GM19438 (cell line): Measurements from ENCODE around the gene TAC4.
"Not testable (repeated sequence)": the region's sequence is repeated elsewhere in the genome, so short reads cannot be mapped to it uniquely, and the experiment has no call there.

Source experiments
- ATAC-seq: cut with Tn5 transposase; IDR thresholded peaks from one replicate; pipeline ENCODE4 v1.9.1; 2021; ENCODE audit warnings: low read depth; ENCODE audit not compliant: unreplicated experiment

The TAC4 gene

DNA sequence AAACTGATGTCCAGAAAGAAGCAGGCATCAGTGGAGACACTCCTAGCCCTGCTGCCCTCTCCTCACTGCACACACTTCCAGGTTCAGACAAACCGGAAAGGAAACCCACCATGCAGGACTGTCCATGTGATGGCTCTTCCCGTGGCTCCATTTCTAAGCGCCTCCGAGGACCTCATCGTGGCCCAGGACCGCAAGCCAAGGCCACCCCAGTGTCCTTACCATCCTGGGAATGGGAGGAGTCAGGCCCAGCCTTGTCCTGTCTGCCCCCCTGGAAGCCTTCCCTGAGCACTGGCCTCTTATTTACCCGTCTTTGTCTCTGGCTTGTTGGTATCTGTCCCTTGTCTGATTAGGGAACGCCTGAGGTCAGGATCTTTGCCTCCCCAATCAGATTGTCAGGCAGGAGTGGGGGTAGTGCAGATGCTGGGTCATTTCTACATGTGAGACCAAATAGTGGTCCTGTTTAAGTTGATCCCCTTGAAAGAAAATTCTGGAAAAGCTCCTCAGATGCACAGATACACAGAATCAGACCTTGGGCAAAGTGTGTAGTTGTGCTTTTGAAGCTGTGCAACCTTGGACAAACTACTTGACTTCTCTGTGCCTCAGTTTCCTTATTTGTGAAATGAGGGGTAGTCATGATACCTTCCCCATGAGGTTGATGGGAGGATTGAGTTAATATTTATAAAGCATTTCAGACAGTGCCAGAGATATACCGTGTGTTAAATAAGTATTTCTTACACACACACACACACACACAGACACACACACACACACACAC is 744 bp downstream of the TAC4 start:
- no peak for ATAC-seq

DNA sequence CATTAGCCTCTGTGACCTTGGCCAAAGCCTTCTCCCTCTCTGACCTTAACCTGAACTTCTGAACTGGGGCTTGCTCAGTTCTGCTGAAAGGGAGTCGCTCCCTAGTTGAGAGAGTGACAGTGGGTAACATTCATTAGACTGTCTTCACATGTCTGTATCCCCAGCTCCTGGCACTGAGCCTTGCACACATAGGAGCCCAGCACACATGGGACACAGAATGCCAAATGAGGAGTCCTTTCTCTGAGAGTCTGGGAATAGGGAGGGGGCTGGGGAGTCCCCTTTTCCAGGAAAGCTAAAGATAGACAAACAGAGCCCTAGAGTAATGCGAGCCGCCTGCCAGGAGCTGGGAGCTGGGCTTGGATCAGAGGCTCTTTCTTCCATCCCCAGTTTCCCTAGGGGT is 2.5 kb downstream of the TAC4 start:
- no peak for ATAC-seq

DNA sequence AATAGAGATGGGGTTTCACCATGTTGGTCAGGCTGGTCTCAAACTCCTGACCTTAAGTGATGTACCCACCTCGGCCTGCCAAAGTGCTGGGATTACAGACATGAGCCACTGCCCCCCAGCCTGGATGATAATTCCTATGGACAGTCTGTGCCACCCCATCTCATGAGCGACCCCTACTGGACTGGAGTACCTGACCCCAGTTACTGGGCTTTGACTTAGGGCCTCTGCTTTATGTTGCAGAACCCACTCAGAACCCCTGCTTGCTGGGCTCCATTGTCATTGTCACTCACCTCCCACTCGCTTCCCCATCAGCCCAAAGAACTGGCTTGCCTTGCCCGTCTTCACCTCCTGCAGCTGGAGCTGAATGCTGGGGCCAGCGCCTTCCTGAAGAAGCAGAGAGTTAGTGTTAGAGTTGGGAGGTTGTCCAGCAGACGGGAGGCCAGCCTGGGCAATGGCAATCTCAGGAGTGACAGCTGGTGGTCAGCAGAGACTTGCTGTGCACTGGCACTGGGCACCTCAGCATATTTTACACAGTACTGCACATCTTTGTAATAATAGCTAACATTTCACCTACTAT is 4.0 kb downstream of the TAC4 start:
- no peak for ATAC-seq

DNA sequence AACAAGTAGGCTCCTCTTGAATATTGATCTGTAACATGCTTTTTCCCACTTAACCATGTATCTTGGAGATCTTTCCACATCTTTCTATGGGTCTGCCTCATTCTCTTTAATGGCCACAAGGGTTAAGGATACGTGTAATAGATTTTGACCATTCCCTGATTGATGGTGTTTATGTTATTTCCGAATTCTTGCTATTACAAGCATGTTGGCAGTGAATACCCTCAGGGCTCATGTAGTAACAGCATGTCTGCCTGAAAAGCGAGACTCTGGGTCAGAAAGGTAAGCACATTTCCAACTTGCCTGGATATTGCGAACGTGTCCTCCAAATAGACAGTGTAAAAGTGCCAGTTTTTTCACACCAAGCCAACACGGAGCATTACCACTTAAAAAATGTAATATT is 5.0 kb downstream of the TAC4 start:
- ATAC-seq, result no peak

DNA sequence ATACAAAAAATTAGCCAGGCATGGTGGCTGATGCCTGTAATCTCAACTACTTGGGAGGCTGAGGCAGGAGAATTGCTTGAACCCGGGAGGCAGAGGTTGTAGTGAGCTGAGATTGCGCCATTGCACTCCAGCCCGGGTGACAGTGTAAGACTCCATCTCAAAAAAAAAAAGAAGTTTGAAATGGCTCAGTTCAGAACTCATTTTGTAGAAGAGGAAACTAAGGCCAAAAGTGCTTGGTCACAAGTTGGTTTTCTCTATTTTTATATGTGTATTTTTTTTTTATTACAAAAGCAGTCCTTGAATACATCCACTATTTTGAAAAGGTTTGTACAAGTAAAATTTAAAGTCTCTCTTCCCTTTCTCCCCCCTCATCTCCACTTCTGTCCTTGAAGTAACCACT is 5.5 kb downstream of the TAC4 start:
- ATAC-seq, result no peak

DNA sequence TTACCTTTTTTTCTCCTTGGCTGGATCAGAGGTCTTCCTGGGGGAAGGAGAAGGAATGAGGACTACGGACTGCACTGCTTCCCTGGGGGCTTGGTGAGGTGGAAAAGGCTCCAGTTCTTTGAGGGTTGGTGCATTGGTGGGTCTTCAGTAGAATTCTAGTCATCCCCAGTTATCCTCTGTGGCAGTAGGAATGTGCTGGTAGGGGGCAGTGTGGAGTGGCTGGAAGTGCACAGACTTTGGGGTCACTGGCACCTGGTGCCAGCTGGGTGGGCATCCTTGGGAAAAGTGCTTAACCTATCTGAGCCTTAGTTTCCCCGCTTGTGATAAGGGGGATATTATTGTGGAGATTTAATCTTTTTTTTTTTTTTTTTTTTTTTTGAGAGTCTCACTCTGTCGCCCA is 6.3 kb downstream of the TAC4 start:
- ATAC-seq, result no peak

DNA sequence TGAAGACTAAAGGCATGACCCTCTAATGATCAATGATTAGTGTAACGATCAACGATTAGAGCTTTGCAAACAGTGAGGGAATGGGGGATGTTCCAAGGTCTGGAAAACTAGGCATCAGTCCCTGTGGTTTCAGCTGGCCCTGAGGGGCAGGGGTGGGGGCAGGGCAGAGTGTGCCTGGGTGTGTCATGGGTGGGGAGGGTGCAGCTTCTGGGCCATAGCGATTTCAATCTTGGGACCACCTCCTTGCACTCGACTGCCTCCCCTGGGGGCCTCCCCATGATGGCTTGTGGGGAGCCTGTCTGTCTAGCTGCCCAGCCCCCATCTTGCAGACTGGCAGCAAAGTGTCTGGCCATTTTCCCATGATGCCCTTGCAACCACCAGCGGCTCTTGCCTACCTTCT is 8.4 kb downstream of the TAC4 start:
- ATAC-seq, result no peak

DNA sequence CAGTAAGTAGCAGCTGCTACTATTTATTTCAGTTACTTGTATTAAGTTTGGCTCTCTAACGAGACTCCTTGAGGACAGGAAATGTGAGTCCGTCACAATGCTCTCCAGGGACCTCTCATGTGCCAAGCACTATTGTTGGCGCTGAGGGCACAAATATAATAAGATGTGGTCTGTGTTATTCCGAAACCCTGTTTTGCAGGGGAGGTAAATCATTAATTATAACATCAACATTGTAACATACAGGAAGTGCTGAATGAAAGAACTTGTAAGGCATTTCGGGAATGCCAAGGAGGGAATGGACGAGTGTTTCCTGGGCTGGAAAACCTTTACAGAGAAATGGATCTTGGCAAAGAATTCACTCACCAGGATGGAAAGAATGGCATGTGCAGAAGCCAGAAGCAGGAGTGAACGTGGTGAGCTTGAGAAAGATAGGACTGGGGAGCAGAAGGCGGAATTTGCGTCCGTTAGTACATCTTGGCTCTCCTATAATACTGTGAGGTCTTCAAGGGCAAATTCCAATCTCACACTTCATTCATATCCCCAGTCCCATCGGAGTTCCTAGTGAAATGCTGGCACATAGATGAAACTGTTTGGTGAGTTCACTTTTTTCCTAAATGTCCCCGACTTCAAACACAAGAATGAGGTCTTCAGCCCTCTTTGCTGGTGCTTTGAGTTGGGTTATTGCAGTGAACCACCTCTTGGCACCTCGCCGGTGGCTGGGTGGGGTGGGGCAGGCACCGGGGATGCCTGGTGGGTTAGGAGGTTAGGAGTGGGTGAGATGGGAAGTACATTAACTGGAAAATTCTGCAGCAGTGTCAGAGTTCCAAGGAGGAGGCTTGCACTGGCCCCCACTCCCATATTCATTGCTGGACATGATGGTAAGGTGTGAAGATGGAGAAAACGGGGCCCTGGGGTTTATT is 11.5 kb downstream of the TAC4 start:
- ATAC-seq, result no peak

DNA sequence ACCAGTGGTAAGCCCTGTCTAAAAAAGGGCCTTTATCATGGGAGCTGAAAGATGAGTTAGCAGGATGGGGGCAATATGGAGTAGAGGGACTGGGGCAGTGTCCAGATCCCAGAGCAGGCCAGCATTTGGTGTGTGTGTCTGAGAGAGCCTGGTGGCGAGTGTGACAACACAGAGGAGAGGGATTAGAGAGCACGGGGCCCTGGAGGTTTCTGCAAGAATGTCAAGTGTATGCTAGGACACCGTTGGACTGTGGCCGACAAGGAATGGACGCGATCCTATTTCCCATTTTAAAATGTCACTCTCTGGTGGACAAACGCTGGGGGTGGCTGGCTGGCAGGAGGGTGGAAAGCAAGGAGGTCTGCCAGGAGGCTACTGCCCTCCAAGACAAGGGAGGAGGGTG is 12.4 kb downstream of the TAC4 start:
- ATAC-seq, result no peak

DNA sequence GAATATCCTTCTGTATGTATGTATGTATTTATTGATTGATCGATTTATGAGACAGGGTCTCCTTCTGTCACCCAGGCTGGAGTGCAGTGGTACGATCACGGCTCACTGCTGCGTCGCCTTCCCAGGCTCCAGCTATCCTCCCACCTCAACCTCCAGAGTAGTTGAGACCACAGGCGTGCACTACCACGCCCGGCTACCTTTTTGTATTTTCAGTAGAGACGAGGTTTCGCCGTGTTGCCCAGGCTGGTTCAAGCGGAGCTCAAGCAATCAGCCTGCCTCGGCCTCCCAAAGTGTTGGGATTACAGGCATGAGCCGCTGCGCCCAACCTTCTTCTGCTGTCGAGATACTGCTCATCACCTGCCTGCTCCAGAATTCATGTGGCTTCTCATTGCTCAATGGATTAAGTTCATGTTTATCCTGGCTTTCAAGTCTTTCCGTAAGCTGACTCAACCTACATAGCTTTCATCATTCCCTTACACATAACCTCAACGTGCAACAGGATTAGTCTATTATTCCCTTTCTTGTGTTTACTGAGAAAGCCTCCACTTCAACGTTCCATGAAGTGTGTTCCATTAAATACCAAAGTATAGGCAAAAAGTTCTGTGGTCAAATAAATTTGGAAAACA is 13.6 kb downstream of the TAC4 start:
- no peak for ATAC-seq

DNA sequence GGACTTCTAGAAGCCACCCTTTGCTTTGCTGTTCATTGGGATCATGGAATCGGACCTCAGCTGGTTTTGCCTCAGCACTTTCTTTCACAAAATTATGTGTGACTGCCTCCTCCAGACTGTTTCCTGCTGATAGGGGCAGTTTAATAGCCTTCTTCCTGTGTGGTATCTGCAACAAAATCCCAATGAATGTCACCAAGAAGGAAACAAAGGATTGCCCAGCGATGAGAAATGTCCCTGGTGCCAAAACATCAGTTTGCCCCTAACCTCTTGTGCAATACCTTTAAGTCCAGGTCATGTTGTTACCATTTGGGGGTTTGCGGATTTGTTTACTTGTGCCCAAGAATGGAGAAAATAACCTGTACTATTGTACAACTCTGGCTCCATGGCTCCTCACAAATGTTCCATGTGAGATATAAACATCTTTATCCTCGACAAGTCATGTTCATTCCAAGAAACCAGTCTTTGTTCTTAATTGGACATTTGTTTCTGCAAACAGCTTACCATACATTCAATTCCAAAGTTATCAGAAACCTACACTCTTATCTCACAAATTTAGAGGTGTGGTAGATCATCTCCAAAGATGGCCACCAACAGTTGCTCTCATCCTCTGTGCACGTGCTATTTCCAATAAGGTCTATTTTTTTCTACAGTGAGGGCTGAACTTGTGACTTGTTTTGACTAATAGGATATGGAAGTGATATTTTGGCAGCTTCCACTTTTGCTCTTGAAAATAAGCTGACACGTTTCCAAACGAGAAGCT is 14.8 kb downstream of the TAC4 start:
- no peak for ATAC-seq

DNA sequence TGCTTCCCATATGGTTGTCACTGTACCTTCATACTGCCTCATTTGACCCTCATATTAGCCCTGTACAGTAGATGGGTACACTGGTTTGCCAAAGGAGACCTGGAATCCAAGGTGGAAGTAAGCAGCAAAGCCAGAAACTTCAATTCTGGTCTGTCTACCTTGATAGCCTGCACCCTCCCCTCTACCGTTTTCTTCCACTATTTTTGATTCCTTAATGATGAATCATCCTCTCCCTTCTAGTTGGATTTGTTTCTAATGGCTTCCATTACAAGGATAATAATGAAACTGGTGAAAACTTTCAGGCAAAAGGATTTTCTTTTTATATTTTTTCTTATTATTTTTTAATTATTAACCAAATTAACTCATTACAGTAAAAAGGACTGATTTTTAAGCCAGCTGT is 17.3 kb downstream of the TAC4 start:
- ATAC-seq, result no peak

DNA sequence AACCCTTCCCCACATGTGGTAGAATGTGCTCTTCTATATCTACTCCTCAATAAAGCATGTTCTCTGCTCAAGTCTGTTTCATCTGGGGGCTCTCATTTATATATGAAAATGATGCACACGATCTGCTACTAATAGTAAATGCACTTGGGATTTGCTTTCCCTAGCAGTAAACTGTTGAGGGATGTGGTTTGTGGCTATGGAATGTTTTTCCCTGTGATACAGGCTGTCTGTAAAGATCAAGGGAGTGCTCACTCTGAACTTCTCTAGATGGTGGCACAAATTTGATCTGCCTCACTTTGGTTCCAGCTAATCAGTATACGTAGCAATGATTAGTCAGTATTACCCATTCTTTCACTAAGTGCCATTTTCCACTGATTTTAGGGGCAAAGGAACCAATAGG is 18.8 kb downstream of the TAC4 start:
- ATAC-seq, result no peak

DNA sequence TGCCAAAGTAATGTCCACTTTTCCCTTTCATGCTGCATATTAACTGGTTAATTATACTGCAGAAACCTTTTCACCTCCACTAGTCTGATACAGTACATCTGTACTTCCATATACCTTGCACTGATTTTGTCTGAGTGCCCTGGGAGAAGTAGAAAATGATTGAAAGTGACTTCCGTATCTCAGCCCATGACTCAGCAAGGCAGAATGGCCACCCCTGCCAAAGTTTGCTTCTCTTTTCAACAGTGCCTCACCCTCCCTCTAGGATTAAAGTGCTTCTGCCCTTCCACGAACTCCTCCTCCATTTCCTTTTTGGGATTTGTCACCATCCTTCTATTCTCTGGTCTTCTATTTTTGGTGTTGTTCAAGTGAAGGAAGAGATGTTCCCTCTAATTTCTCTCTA is 19.5 kb downstream of the TAC4 start:
- not testable (repeated sequence) for ATAC-seq

DNA sequence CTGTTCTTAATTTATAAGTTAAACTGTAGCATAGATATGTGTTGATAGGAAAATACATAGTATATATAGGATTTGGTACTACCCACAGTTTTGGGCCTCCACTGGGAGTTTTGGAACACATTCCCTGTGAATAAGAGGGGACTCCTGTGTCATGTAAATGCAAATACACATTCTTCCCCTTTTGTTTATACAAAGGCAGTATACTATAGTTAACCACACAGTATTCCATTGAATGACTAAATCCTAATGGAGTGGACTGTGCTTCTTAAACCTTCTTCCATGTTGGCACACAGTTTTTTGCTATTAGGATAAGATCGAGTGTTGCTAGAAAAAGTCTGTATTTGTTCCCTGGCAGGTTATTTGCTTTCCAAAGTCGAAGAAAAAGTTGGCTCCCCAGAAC is 22.2 kb downstream of the TAC4 start:
- ATAC-seq, result no peak

DNA sequence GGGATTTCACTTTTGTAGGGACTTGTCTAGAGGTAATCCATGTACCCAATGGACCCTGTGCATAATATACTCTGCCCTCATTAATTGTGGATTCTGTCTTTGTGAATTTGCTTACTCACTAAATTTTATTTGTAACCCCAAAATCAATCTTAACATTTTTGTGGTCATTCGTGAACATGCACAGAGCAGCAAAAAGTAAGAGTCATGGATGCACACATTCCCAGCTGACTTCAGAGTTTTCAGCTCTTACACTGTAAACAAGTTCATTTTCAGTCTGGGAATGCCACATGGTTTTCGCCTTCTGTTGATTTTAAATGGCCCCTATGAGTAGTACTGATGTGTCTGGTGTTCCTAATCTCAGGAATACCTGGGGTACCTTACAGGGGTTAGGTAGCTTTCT is 24.3 kb downstream of the TAC4 start:
- ATAC-seq, result no peak

DNA sequence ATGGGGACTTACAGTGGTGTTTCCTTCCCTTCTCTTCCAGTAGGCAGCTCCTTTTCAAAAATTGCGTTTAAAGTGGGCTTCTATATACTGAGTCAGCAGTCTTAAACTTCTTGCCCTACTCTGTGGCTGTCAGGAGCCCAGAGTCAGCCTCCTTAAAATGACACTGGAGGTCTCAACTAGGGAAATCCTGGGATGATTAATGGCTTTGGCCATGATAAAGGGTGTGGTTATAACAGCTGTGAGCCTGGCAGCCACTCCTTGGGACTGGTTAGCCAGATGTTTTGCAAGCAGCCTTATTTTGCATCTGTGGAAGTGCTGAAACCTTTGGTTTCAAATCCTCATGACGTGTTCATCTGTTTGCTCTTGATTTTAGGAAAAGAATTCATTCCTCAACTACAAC is 25.0 kb downstream of the TAC4 start:
- ATAC-seq, result no peak

DNA sequence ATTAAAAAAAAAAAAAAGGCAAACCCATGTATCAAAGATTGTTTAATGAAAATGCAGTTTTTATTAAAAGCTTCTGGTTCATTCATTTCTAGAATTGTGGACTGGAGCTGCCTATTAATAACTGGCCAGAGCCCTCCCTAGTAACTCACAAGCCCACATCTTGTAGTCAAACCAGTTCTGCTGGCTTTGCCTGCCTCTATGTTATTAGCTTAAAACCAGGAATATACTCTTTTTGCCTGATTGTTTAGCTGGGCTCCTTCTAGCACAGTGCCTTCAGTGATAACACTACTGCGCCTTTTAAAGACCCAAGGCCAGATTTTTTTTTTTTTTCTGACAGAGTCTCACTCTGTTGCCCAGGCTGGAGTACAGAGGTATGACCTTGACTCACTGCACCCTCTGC is 26.0 kb downstream of the TAC4 start:
- ATAC-seq, result no peak

DNA sequence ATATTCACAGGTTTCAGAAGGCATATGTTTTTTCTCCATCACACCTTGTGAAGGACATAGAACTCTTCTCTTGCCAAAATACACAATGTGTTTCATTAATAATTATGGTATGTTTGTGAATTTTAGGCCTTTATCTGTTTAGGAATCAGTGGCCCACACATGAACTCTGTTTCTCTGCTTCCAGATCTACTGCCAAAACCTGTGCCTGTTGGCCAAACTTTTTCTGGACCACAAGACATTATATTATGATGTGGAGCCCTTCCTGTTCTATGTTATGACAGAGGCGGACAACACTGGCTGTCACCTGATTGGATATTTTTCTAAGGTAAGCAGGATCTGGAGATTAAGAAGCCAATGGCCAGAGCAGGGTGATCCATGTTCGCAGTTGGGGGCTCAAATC is 26.4 kb downstream of the TAC4 start:
- no peak for ATAC-seq

DNA sequence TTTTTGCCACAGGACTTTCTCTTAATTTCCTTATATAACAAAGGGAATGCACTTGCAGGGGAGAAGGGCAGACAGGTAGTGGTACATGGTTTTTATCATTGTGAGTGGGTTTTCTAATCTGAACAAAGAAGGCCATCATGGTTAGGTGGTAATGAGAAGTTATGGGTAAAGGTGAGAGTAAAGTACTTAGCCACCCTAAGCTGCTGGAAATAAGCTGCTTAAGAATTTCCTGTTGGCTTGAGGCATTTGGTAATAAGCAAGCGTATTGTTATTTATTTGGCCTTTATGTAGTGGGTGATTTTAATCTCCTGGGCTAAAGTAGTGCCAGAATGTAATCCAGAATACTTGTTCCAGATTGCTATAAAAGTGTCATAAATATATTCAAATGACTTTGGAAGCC is 27.1 kb downstream of the TAC4 start:
- ATAC-seq, result no peak
